ENCODE measurements around the gene JOSD1.

- TF ChIP-seq MBD1 (CRISPR knock-in tag; IDR thresholded peaks at IDR 0.05) (no peak), SAFB2 (IDR thresholded peaks at IDR 0.05; ENCODE audit: borderline replicate concordance, low read depth, low read length, severe bottlenecking) (no peak), ETV5 (CRISPR knock-in tag; IDR thresholded peaks at IDR 0.05; ENCODE audit: low read depth) (no peak), TAF1 (IDR thresholded peaks at IDR 0.05; ENCODE audit: control insufficient read depth, extremely low read depth, insufficient read depth, low read length, severe bottlenecking) (no peak), CEBPB (tag; IDR thresholded peaks at IDR 0.05) (no peak), MNT (conservative IDR thresholded peaks at IDR 0.05) (no peak), SP1 (CRISPR knock-in tag; IDR thresholded peaks at IDR 0.05) (no peak), POLR2A (conservative IDR thresholded peaks at IDR 0.05) (no peak), ZNF274 (IDR thresholded peaks at IDR 0.05; ENCODE audit: borderline replicate concordance, low read depth, low read length) (no peak), EGR1 (conservative IDR thresholded peaks at IDR 0.05) (no peak), TRIM24 (IDR thresholded peaks at IDR 0.05) (no peak)
- TF ChIP-seq, protein P1, sequence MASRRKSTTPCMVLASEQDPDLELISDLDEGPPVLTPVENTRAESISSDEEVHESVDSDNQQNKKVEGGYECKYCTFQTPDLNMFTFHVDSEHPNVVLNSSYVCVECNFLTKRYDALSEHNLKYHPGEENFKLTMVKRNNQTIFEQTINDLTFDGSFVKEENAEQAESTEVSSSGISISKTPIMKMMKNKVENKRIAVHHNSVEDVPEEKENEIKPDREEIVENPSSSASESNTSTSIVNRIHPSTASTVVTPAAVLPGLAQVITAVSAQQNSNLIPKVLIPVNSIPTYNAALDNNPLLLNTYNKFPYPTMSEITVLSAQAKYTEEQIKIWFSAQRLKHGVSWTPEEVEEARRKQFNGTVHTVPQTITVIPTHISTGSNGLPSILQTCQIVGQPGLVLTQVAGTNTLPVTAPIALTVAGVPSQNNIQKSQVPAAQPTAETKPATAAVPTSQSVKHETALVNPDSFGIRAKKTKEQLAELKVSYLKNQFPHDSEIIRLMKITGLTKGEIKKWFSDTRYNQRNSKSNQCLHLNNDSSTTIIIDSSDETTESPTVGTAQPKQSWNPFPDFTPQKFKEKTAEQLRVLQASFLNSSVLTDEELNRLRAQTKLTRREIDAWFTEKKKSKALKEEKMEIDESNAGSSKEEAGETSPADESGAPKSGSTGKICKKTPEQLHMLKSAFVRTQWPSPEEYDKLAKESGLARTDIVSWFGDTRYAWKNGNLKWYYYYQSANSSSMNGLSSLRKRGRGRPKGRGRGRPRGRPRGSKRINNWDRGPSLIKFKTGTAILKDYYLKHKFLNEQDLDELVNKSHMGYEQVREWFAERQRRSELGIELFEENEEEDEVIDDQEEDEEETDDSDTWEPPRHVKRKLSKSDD (conservative IDR thresholded peaks at IDR 0.05; ENCODE audit: low read length), result no peak
- TF ChIP-seq, protein P2, sequence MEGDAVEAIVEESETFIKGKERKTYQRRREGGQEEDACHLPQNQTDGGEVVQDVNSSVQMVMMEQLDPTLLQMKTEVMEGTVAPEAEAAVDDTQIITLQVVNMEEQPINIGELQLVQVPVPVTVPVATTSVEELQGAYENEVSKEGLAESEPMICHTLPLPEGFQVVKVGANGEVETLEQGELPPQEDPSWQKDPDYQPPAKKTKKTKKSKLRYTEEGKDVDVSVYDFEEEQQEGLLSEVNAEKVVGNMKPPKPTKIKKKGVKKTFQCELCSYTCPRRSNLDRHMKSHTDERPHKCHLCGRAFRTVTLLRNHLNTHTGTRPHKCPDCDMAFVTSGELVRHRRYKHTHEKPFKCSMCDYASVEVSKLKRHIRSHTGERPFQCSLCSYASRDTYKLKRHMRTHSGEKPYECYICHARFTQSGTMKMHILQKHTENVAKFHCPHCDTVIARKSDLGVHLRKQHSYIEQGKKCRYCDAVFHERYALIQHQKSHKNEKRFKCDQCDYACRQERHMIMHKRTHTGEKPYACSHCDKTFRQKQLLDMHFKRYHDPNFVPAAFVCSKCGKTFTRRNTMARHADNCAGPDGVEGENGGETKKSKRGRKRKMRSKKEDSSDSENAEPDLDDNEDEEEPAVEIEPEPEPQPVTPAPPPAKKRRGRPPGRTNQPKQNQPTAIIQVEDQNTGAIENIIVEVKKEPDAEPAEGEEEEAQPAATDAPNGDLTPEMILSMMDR (IDR thresholded peaks at IDR 0.05 in 2 of 3, conservative IDR thresholded peaks at IDR 0.05 in 1 of 3; ENCODE audit: insufficient read depth in 2 of 3, low read depth in 1 of 3, low read length in 3 of 3), result no peak
- TF ChIP-seq, protein P3, sequence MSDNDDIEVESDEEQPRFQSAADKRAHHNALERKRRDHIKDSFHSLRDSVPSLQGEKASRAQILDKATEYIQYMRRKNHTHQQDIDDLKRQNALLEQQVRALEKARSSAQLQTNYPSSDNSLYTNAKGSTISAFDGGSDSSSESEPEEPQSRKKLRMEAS (CRISPR knock-in tag; IDR thresholded peaks at IDR 0.05), result no peak
Measured at GRCh38 chr22:38716271-38716670, 15.5 kb upstream of the JOSD1 start.

All from K562 (cell line).